Suprapubic skin (tissue), 4 donors: ENCODE results near the gene APLNR. TPM values are rescaled to one million over a fixed set of nuclear protein-coding genes. Genes with fewer than 3 reads are reported as not detected.
A peak's percentile ranks its signal among the peaks of the same experiment; 100 is the strongest.

Source experiments
- DNase-seq, 2 donors: peaks; one replicate each; pipeline ENCODE4 v3.0.0-alpha.2; 2019; ENCODE audit warnings: low spot score in 2 of 2
- H3K27ac ChIP-seq: fragments of 200-600 bp; sonication (generic); one replicate; pipeline ENCODE4 v1.5.1; 2019
- H3K27me3 ChIP-seq: fragments of 200-600 bp; sonication (generic); one replicate; pipeline ENCODE4 v1.5.1; 2019
- H3K36me3 ChIP-seq: fragments of 200-600 bp; sonication (generic); one replicate; pipeline ENCODE4 v1.5.1; 2019
- H3K4me1 ChIP-seq: fragments of 200-600 bp; sonication (generic); one replicate; pipeline ENCODE4 v1.5.1; 2019
- H3K4me3 ChIP-seq: fragments of 200-600 bp; sonication (generic); one replicate; pipeline ENCODE4 v1.5.1; 2019; ENCODE audit warnings: mild to moderate bottlenecking
- H3K9me3 ChIP-seq: fragments of 200-600 bp; sonication (generic); one replicate; pipeline ENCODE4 v1.5.1; 2019
- EP300 ChIP-seq: sonication (generic); formaldehyde crosslinking; IDR thresholded peaks from one replicate; pipeline ENCODE4 v1.6.1; 2017; ENCODE audit warnings: antibody characterized with exemption
- POLR2A ChIP-seq, 2 donors: fragments of 450-650 bp; IDR thresholded peaks; one replicate each; pipeline ENCODE4 v1.6.1; 2017; ENCODE audit warnings: antibody characterized with exemption in 2 of 2, mild to moderate bottlenecking in 2 of 2, moderate library complexity in 2 of 2
- POLR2AphosphoS5 ChIP-seq, 3 donors: sonication (generic); formaldehyde crosslinking; IDR thresholded peaks; one replicate each; pipeline ENCODE4 v1.6.1; 2017; ENCODE audit warnings: antibody characterized with exemption in 3 of 3
- WGBS: methylation state at CpG from one replicate; pipeline ENCODE4 v1.1.5; 2018; 5-methylcytosine and 5-hydroxymethylcytosine counted together
- total RNA-seq, 4 donors: library from RNA; depleted of rRNA; stranded (reverse); fragments of >200 nt; gene quantifications; one replicate each; pipeline ENCODE4 v1.1.0, GENCODE V29; 2016
- TF ChIP-seq, protein P1 (sequence below), 2 donors: fragments of 200-600 bp in 1 of 2; fragments of 450-650 bp in 1 of 2; sonication (generic) in 1 of 2; IDR thresholded peaks; one replicate each; pipeline ENCODE4 v1.5.1; 2016 to 2019; ENCODE audit warnings: antibody characterized with exemption in 2 of 2, mild to moderate bottlenecking in 1 of 2, moderate library complexity in 1 of 2

Gene APLNR
- total RNA-seq, 4 donors from 2014 or later = 0.42 to 2.2 (median 1.2) TPM

GRCh38 chr11:57251037-57251436 is 14.0 kb upstream of the APLNR start:
- Histone ChIP-seq H3K27ac (no peak overlapping the region), H3K4me1 (peaks cover 9% of the 10 kb centered on the region), H3K4me3 (no peak overlapping the region), H3K36me3 (no peaks in the 10 kb centered on the region), H3K9me3 (no peaks in the 10 kb centered on the region), H3K27me3 (no peaks in the 10 kb centered on the region)
- DNase-seq = no peak
- 78% methylated on average over 2 of the region's 2 CpGs for WGBS
- TF ChIP-seq, protein P1, sequence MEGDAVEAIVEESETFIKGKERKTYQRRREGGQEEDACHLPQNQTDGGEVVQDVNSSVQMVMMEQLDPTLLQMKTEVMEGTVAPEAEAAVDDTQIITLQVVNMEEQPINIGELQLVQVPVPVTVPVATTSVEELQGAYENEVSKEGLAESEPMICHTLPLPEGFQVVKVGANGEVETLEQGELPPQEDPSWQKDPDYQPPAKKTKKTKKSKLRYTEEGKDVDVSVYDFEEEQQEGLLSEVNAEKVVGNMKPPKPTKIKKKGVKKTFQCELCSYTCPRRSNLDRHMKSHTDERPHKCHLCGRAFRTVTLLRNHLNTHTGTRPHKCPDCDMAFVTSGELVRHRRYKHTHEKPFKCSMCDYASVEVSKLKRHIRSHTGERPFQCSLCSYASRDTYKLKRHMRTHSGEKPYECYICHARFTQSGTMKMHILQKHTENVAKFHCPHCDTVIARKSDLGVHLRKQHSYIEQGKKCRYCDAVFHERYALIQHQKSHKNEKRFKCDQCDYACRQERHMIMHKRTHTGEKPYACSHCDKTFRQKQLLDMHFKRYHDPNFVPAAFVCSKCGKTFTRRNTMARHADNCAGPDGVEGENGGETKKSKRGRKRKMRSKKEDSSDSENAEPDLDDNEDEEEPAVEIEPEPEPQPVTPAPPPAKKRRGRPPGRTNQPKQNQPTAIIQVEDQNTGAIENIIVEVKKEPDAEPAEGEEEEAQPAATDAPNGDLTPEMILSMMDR (IDR thresholded peaks at IDR 0.05) = no peak

DNA sequence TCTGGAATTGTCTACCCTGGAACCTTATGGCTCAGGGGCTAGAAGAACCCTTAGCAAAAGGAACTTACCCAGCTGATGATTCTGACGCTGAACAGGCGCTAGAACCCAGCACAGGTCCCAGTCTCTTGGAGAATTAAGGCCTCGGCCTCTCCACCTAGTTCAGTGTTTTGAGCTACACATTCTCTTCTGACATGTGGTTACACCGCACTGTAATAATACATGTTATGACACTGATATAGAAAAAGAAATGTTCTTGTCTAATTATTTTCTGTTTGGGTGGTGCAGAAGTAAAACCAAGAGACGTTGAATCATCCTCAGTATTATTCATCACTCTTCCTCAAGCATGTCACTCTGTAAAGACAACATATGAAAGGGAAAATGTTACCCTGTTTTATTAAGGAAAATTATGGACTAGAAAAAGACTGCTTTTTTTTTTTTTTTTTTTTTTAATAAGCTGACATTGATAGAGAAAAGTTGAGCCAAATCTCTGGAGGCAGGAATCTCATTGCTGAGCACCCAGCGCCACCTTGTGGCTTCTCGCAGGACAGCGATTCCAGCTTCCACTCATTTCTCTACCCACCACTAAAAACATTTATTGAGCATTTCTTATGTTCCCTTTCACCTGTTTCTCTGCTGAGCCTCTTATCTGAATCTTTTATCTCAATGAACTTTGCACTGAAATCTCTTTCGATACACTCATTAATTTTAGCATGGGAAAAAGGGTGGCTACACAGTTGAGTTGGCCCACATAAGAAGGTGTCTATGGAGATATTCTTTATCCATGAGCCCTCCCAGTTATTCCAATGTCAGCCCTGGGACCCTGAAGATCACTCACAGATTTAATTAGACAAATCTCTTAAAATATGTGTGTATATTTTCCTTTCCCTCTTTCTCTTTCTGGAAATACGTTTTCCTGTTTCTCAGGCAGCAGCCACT is 12.6 kb upstream of the APLNR start:
- no peak overlapping the region for H3K4me3 ChIP-seq
- no peaks in the 10 kb centered on the region for H3K27me3 ChIP-seq

GRCh38 chr11:57248780-57249383 is 11.8 kb upstream of the APLNR start:
- H3K27ac ChIP-seq = no peak overlapping the region
- no peak overlapping the region for H3K4me3 ChIP-seq
- 34% methylated on average over 6 of the region's 9 CpGs for WGBS

More for the DNA sequence above, 12.6 kb upstream of the APLNR start:
- TF ChIP-seq POLR2AphosphoS5 (IDR thresholded peaks at IDR 0.05) = no peak
- TF ChIP-seq EP300 = no peak
- TF ChIP-seq POLR2A (IDR thresholded peaks at IDR 0.05) = no peak
- TF ChIP-seq, protein P1 (IDR thresholded peaks at IDR 0.05) = peak; percentile 71 to 84
- no peak for DNase-seq
- Histone ChIP-seq H3K36me3 (no peaks in the 10 kb centered on the region), H3K4me1 (peaks cover 9% of the 10 kb centered on the region), H3K9me3 (no peaks in the 10 kb centered on the region), H3K27ac (no peak overlapping the region)
- WGBS = 24% methylated on average over 10 of the region's 10 CpGs

DNA sequence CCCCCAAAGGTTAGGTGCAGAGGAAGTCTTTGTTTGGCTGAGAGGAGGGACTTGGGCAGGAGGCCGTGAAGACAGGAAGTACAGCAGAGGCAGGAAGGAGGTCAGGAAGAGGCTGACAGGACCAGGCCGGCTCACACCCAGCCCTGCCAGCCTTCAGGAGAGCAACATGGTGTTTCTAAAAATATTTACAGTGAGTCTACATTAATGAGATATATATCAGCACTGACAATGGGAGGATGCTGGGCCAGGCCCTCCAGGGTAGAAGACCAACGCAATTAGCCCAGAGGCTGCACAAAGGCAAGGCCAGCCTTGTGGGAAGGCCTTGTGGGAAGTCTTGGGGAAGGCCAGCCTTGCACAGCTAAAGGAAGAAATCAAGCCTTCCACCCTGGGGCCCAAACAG is 7.9 kb upstream of the APLNR start:
- 70% methylated on average over 3 of the region's 3 CpGs for WGBS
- TF ChIP-seq, protein P1 (IDR thresholded peaks at IDR 0.05) = no peak
- TF ChIP-seq EP300 (no peak), POLR2AphosphoS5 (IDR thresholded peaks at IDR 0.05) (no peak), POLR2A (IDR thresholded peaks at IDR 0.05) (no peak)

More at GRCh38 chr11:57248780-57249383, 11.8 kb upstream of the APLNR start:
- Histone ChIP-seq H3K4me1 (peaks cover 9% of the 10 kb centered on the region), H3K36me3 (no peaks in the 10 kb centered on the region), H3K9me3 (no peaks in the 10 kb centered on the region), H3K27me3 (no peaks in the 10 kb centered on the region)
- peak in 1 of 2 donors; percentile 78 for DNase-seq
- TF ChIP-seq, protein P1 (IDR thresholded peaks at IDR 0.05) = peak; percentile 26 to 71
- TF ChIP-seq POLR2A (IDR thresholded peaks at IDR 0.05) = no peak

GRCh38 chr11:57241353-57241972 is 4.4 kb upstream of the APLNR start:
- no peaks in the 10 kb centered on the region for H3K9me3 ChIP-seq
- H3K36me3 ChIP-seq = no peaks in the 10 kb centered on the region
- H3K4me1 ChIP-seq = peaks cover 5% of the 10 kb centered on the region
- no peak for DNase-seq
- TF ChIP-seq POLR2AphosphoS5 (IDR thresholded peaks at IDR 0.05) (no peak), EP300 (no peak), POLR2A (IDR thresholded peaks at IDR 0.05) (no peak)
- TF ChIP-seq, protein P1 (IDR thresholded peaks at IDR 0.05) = no peak
- WGBS = 56% methylated on average over 2 of the region's 2 CpGs
- H3K27ac ChIP-seq = no peak overlapping the region
- peaks cover 7% of the 10 kb centered on the region for H3K27me3 ChIP-seq
- H3K4me3 ChIP-seq = no peak overlapping the region

More for the DNA sequence above, 7.9 kb upstream of the APLNR start:
- H3K4me1 ChIP-seq = peaks cover 9% of the 10 kb centered on the region
- H3K27me3 ChIP-seq = no peaks in the 10 kb centered on the region
- no peaks in the 10 kb centered on the region for H3K9me3 ChIP-seq
- H3K36me3 ChIP-seq = no peaks in the 10 kb centered on the region
- DNase-seq = no peak
- H3K27ac ChIP-seq = no peak overlapping the region
- no peak overlapping the region for H3K4me3 ChIP-seq
